ENCODE data around the gene TAF11.
"Not testable (repeated sequence)": the region's sequence is repeated elsewhere in the genome, so short reads cannot be mapped to it uniquely, and the experiment has no call there.

TAF11 gene, protein sequence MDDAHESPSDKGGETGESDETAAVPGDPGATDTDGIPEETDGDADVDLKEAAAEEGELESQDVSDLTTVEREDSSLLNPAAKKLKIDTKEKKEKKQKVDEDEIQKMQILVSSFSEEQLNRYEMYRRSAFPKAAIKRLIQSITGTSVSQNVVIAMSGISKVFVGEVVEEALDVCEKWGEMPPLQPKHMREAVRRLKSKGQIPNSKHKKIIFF

DNA sequence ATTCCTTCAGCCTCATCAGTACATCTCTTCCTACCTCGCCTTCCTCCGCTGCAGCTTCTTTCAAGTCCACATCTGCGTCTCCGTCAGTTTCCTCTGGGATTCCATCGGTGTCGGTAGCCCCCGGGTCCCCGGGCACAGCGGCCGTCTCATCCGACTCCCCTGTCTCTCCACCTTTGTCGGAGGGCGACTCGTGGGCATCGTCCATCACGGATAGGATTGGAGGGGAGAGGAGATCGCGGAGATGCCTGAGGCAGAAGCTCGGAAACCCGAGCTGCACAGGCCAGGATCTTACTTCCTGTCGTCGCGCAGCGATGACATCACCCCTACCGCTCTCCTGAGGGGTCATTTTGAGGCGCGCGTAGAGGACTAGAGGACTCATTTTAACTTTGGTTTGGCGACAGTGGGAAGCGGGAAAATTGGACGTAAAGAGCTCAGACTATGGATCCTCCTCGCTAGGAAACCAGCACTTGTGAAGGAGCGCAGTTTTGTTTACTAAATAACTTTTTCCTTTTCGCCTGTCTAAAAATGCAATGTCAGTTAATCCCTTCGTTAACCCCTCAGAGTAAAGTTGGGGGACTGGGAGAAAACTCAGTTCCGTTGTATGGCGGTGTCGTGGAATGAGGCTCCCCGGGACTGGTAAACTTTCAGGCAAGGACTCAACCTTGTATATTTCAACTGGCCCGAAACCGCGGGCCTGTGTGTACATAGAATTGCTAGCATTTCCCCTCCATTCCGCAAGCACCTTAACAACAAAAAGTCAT lies at the start of gene TAF11:
TSS of gene TAF11 (minus strand) at position 290 of the 761 bp plus-strand sequence. CDS start at position 205, 85 bp downstream.
- DNase-seq: peak; percentile 89 to 94

DNA sequence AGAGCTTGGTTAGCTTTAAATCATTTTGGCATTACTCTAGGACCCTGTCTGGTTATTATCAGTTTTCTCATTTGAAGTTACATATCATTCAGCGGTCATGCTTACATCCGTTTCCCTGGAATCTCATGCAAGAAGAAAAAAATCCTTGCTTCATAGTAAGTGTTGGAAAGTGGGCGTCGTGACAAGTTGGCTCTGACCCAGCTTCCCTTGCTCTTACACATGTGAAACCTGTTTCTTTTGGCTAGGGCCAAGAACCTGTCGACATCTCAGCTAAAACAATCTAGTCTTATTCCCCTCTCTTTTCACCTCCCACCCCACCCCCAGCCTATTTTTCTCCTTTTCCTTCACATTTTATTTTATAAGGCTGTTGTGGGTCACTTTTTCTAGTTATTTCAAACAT lies 46.7 kb upstream of the TAF11 start:
- no peak for DNase-seq

DNA sequence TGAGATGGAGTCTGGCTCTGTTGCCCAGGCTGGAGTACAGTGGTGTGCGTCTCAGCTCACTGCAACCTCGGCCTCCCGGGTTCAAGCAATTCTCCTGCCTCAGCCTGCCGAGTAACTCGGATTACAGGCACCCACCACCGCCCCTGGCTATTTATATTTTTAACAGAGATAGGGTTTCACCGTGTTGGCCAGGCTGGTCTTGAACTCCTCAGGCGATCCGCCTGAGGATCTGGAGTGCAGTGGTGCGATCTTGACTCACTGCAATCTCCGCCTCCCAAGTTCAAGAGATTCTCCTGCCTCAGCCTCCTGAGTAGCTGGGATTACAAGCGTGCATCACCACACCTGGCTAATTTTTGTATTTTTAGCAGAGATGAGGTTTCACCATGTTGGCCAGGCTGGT lies 44.4 kb upstream of the TAF11 start:
- DNase-seq: not testable (repeated sequence)

DNA sequence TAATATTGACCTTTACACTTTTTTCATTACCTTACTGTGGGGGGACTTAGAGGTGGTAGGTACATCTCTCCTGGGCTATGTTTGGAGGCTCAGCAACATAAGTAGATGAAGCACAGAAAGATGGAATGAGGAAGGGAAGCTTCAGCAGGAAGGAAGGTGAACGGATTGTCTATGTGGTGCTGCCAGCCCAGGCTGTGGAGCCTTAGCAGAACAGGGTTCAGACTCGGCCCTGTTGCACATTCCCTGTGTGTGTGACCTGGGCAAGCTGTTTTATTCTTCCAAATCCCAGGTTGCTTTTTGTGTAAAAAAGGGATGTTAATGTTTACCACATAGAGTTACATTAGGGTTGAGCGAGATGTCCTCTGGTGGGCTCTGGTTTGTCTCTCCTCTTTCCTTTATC lies 42.4 kb upstream of the TAF11 start:
- no peak for DNase-seq

DNA sequence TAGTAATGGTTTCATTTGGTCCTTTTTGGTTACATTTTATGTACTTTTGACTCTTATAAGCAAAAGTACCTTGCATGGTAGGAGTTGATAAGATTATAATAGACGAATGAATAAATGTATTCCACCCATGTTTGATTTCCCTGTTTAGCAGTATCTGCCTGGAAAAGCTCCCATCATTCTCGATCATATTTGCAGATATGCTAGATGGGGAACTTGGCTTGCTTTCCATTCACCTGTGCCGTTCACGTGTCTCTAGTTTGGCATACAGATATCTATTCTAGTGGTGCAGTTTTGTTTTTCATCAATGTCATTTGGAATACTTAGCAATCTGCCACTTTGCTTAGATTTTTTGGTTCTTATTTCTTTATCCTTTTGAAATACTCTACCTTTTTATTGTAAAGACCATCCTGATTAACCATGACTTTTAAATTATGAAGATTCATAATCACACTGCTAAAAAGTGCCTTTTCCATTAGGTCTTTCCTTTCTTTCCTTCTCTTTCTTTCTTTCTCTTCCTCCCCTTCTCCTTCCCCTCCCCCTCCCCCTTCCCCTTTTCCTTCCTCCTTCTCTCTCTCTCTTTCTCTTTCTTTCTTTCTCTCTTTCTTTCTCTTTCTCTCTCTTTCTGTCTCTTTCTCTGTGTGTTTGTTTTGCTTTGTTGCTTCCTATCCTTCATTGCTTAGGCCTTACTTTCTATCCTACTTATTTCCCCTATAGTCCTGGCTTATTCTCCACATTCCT lies 41.6 kb upstream of the TAF11 start:
- no peak for DNase-seq

DNA sequence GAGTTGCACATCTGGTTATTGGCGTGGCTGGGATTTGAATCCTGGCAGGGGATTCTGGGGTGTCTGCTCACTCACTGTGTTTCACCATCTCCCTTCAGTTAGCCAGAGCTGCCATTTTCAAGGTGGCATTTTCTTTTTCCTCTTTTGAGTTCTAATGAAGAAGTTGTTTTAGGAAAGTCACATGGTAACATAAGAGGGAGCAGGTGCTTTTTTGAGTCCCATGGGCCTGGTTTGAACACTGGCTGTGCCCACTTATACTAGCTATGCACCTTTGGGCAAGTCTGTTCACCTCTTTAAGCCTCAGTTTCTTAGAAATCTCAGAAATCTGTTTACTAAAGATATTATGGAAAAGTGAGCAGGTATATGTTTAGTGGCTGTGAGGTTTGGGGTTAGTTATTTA lies 40.9 kb upstream of the TAF11 start:
- no peak for DNase-seq

DNA sequence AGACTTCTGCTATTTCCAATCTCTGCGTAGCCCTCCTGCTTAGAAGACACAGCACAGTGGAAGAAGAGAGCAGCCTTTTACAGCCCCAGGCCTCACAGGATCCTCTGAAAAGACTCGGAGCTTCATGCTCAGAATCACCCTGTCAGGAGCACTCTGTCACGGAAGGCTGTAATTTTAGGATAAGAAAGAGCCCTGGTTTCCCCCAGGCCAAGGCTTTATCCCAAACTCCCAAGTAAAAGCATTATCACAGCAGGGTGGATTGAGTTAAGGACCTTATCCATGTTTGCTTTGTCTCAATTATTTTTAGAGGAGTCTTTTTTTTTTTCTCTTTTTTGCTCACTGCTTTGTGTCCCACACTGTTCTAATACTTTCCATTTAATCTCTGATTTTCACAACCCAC lies 40.4 kb upstream of the TAF11 start:
- no peak for DNase-seq

DNA sequence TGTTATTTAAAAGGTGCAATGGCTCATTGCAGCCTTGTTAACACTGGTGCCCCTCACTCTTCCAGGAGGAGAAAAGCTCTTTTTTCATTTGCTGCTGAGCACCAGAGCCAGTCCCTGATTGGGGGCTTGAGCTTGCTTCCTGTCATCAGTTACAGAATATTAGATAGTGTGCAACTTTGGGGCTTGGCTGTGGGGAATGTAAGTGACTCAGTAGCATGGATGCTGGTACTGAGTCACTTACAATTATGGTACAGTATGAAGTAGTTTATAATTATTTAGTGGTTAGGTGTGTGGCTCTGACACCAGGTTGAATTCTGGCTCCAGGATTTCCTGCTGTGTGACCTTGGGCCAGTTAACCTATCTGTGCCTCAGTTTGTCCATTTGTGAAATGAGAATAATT lies 38.8 kb upstream of the TAF11 start:
- DNase-seq: no peak

DNA sequence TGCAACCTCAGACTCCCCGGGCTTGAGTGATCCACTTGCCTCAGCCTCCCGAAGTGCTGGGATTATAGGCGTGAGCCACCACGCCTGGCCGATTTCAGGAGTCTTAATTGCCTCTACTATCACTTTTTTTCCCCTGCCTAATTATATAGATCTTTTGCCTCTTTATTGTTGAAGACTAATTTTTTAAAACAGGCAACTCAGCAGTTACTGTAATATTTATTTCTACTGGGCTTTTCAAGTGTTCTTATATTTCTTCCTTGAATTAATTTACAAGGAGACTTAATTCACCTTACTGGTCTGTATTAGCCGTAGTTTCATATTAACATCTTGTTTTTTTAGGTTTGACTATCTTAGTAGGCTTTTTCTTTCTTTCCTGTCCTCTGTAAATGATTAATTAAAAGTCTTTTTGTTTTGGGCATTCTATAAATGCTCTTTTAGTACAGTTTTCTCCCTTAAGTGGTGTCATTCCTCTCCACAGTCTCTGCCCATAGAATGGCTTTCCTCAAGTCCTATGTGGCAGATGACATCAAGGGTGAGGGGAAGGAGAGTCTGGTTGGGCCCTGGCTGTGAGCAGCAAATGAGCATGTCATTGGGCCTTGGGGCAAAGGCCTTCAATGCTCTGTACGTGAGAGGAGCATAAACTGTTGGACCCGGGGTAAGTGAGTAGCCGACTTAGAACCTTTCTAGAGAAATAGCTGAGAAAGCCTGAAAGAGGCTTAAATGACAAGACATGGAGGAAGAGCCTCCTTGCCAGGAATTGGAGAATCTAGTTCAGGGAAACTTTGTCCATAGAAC lies 37.2 kb upstream of the TAF11 start:
- DNase-seq: no peak

DNA sequence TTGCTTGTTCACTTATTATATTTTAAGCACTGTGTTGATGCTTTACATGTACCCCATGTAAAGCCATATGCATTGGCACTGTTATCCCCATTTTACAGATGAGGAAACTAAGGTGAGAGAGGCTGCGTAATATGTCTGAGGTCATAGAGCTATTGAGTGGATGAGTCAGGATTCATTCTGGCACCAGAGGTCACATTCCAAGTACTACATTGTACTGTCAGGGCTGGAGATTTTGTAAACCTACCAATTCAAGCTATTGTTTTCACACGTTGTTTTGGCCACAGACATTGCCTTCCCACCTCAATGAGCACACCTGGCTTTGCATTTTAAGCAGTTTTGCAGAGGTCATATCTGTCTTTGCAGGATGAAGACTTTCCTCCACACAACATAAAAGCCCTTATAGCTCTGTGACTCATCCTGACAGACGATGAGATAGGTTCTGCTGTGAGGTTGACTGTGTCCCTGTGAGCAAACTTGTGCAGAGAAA lies 34.4 kb upstream of the TAF11 start:
- DNase-seq: no peak

DNA sequence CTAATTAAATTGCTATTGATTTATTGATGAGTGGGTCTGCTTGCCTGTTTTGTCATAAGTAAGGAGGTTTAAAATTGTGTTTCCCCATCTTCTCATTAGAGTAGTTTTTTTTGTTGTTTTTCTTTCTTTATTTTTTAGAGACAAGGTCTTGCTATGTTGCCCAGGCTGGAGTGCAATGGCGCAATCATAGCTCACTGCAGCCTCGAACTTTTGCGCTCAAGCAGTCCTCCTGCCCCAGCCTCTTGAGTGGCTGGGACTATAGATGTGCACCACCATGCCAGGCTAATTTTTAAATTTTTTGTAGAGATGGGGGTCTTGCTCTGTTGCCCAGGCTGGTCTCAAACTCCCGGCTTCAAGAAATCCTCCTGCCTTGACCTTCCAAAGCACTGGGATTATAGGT lies 32.3 kb upstream of the TAF11 start:
- no peak for DNase-seq

DNA sequence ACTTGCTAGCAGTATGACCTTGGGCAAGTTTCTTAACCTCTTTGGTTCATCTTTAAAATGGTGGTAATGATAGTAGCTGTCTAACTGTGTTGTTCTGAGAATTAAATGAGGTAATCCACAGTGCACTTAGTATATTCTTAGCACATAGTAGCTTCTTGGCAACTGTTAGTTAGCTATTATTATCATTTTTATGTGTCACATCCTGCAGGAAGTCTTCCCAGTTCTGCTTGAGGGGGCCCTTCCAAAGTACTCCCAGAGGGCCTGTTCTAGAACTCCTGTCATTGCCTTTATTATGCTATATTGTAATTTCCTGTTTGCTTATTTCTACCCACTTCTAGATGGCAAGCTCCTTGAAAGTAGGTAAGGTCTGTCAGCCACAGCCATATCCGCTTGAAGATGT lies 31.8 kb upstream of the TAF11 start:
- no peak for DNase-seq

DNA sequence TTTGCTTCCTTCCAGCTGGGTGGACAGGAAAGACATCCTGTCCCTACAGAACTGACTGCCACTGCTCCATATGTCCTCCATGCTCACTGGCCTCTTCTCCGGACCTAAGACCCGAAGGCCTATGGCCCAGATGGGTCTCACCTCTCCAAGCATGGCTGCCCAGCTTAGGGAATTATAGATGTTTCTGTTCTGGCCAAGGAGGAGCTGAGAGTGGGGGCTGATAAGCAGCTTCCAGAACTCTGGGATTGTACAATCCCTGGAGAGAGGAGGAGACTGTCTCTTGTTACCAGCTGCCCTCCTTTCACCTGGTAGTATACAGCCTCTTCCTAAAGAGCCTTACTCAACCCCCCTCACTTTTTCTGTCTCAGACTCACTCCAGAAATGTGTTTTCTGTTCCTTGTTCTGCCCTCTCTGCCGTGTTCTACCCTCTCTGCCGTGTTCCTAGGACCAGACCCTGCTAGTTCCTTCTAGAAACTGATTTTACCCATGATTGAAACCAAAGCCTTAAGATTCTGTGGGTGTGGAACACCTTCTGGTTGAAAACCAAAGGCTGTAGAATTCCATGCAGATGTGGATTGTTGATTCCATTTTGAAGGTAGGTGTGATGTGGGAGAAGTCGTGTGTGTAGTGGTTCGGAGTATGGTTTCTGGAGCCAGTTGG lies 29.9 kb upstream of the TAF11 start:
- no peak for DNase-seq

DNA sequence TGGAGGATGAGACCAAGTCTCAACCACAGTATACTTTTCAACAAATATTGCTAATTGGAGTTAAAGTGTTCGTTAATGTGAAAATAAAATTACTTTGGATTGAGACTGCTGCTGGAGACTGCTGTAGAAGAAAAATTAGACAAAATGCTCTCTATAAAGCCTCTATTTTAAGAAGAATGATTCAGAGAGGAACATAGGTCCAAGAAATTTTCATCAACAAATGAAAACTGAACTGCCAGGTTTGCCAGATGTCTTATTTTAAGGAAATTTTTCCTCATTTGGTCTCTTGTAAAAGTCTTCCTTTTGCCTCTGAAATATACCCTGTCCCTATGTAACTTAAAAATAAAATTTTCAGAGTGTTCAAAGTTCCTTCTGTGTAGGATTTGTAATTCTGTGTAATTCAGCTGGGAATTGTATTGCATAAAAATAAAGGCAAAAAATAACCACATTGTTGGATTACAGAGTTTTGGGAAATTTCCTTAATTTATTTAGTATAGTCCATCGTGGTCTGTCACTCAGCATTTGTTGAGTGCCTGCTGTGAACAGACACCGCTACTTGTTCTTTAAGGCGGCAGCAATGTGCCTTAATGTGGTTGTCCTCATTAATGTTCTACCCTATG lies 28.6 kb upstream of the TAF11 start:
- no peak for DNase-seq

DNA sequence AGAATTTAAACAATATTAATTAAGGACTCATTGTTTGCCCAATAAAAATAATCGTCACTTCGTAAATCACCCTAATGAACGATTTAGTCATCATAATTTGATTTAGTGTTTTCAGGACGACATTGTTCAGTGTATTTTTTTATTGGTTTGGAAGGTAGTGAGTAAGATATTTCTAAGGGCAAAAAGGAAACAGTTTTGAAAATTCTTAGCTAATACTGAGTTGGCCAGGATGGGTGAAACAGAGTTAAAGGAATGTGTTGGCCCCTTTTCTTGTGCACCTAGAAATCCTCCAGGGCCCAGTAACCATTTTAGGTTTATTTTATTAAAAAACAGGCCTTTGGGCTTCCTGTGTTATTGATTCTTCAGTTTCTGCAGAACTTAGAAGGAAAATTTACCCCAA lies 26.5 kb upstream of the TAF11 start:
- DNase-seq: no peak

DNA sequence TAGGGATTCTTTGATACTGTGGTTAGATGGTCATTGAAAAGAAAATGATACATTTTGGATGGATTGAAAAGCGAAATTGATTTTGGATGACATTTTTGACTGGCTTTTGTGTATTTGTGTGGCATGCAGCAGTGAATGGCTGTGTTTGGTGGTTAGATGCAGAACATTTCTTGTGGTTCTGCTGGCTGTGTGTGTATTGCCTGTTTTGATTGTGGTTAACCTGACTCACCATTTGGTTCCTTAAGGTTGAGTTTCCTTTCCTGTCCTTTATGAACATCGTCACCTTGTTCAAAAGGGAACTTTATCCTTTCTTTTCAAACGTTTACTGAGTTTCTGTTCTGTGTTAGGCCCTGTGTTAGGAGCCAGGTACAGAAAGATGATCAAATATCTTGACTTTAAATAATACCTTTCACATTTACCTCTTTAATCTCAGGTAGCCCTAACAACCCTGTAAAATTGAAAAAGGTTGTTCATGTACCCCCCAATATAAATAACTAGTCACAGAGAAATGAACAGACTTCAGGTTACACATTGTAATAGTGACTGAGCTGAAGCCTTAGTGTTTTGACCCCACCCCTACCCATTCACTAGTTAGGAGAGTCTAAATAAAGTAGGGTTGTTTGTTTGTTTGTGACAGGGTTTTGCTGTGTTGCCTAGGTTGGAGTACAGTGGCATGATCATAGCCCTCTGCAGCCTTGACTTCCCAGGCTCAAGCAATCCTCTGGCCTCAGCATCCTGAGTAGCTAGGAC lies 25.0 kb upstream of the TAF11 start:
- DNase-seq: peak; percentile 25 to 37

DNA sequence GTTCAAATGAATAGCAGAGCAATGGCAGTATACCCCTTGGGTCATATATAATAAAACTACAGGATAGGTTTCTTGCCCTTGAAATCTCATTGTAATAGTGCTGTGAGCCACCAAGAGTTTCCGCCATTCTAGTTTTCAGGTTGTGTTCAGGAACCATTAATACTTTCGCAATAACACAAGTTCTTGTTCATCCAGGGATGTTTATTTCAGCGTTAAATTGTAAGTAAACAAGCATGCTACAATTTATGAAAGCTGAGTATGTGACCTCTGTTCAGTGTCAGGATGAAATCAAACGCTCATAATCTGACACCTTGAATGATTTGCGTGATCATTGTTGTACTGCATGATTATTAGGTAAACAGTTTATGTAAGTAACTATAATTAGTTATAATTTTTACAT lies 24.0 kb upstream of the TAF11 start:
- no peak for DNase-seq

DNA sequence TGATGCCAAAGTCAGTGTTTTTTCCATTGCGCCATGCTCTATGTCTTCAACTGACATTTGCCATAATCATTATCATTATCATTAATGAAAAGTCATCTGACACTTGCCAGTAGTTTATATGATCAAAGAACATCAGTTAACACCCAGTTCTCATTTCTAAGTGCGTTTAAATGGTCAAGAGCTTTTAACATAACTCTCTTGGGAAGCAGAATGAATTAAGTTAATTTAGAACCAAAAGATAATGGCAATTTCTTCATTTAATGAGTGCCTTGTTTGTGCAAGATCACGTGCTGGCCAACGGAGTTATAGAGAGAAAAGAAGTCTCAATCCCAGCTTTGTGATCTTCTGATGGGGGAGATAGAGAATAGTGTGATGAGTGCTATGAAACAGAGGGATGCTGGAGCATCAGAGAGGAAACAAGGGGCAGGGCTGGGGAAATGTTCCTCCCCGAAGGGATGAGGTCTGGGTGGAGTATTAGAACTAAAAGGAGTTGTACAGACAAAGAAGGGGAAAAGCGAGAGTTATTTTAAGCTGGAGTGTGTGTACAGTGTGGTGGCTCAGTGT lies 21.6 kb upstream of the TAF11 start:
- DNase-seq: no peak

DNA sequence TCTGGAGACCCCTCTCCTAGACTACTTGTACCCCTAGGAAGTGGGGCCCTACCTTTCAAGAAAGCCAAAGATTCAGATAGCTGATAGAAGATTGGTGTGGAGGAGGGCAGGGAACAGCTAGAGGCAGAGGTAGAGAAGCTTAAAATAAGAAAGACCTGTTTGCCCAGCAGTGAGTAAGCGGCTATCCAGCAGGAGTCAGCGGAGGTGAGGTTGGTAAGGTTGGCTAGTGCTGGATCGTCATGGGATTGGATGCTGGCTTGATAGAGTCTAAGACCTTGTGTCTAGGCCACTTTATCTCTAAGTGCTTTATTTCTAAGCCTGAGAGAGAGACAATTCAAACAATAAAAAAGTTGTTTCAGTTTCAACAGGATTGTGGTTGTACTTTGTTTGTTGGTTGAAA lies 20.4 kb upstream of the TAF11 start:
- no peak for DNase-seq

DNA sequence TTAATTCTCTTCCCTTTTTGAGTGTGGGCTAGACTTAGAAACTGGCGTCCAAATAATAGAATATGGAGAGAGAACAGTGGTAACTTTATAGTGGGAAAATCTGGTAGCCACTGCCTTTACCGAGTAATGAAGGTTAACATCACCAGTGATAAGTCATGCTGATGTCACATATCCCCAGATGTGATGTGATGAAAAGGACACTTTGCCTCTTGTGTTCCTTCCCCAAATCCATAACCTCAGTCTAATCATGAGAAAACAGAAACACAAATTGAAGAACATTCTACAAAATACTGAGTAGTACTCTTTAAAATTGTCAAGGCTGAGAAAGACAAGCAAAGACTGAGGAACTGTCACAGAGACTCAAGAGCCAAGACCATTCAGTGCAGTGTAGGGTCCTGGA lies 19.0 kb upstream of the TAF11 start:
- DNase-seq: no peak

Data from stimulated activated CD4-positive, alpha-beta T cell treated with anti-CD3 and anti-CD28 coated beads, Interleukin-2, amount 100 ng/mL, for 24 hours (primary cell).